HepG2 (cell line): ENCODE results near the gene RHD. TPM values are rescaled to one million over a fixed set of nuclear protein-coding genes. Genes with fewer than 3 reads are reported as not detected.
A peak's percentile ranks its signal among the peaks of the same experiment; 100 is the strongest.

Source experiments
- AGO2 ChIP-seq: fragments of 200-400 bp; formaldehyde crosslinking; optimal IDR thresholded peaks from 2 replicates; pipeline ENCODE3; 2017; ENCODE audit warnings: mild to moderate bottlenecking, low read depth, low read length, moderate library complexity
- ASH2L ChIP-seq: fragments of 300-600, 200-600 bp; sonication (generic); IDR thresholded peaks from 2 replicates; pipeline ENCODE4 v1.7.0; 2017; ENCODE audit warnings: low read depth, mild to moderate bottlenecking, moderate library complexity, mixed read lengths, low read length; ENCODE audit not compliant: insufficient read length
- FOXK2 ChIP-seq: fragments of 450-650 bp; IDR thresholded peaks from 2 replicates; pipeline ENCODE4 v1.6.1; 2016
- MAFK ChIP-seq, 2 experiments: IDR thresholded peaks in 1 of 2; conservative IDR thresholded peaks in 1 of 2; 2 replicates each; pipeline ENCODE4 v1.6.1; 2011; ENCODE audit warnings: improper control_type of control experiment in 2 of 2, low read length in 2 of 2
- MTA1 ChIP-seq: sonication (generic); formaldehyde crosslinking; IDR thresholded peaks from 2 replicates; pipeline ENCODE4 v1.4.0; 2020; ENCODE audit warnings: missing genetic modification reagents, mild to moderate bottlenecking, borderline replicate concordance
- NFATC3 ChIP-seq: sonication (generic); formaldehyde crosslinking; IDR thresholded peaks from 2 replicates; pipeline ENCODE4 v1.5.1; 2020; ENCODE audit warnings: mild to moderate bottlenecking, missing genetic modification reagents
- PITX1 ChIP-seq: sonication (generic); formaldehyde crosslinking; IDR thresholded peaks from 2 replicates; pipeline ENCODE4 v1.5.1; 2020; ENCODE audit warnings: mild to moderate bottlenecking, missing genetic modification reagents
- RARG ChIP-seq: sonication (generic); formaldehyde crosslinking; IDR thresholded peaks from 2 replicates; pipeline ENCODE4 v1.4.0; 2020; ENCODE audit warnings: low read depth, mild to moderate bottlenecking, missing genetic modification reagents
- REPIN1 ChIP-seq: sonication (generic); formaldehyde crosslinking; IDR thresholded peaks from 2 replicates; pipeline ENCODE4 v1.8.0; 2022; ENCODE audit warnings: missing genetic modification reagents, low read depth, mild to moderate bottlenecking, borderline replicate concordance
- SALL2 ChIP-seq: sonication (generic); formaldehyde crosslinking; IDR thresholded peaks from 2 replicates; pipeline ENCODE4 v1.8.1; 2023; ENCODE audit warnings: mild to moderate bottlenecking, missing genetic modification reagents, inconsistent platforms
- THAP11 ChIP-seq: IDR thresholded peaks from 2 replicates; pipeline ENCODE4 v1.6.1; 2016; ENCODE audit warnings: missing biosample characterization, missing genetic modification reagents
- ZHX1 ChIP-seq: sonication (generic); formaldehyde crosslinking; IDR thresholded peaks from 2 replicates; pipeline ENCODE4 v1.8.1; 2022; ENCODE audit warnings: low read depth, mild to moderate bottlenecking, missing genetic modification reagents
- polyA plus RNA-seq, 8 experiments: library from polyadenylated mRNA; depleted of rRNA in 3 of 8; stranded (reverse) in 7 of 8; unstranded in 1 of 8; fragments of >200 nt; fragmentation: Illumina TruSeq in 4 of 8; extraction: Trizol in 4 of 8; gene quantifications; 2 replicates each; pipeline versions ENCODE4 v1.2.1 to v1.2.3, GENCODE V29; 2011 to 2016; ENCODE audit warnings: low read depth in 4 of 8, missing spikeins in 1 of 8, mixed read lengths in 1 of 8; ENCODE audit not compliant: insufficient read depth in 1 of 8
- total RNA-seq, 5 experiments: library from RNA; depleted of rRNA; stranded (reverse); fragments of >200 nt; fragmentation: Illumina TruSeq; extraction: Trizol; gene quantifications; 2 replicates each; pipeline ENCODE4 v1.2.3, GENCODE V29; 2016; ENCODE audit warnings: low read depth in 1 of 5
- TF ChIP-seq, protein P1 (sequence below): sonication (generic); formaldehyde crosslinking; IDR thresholded peaks from 2 replicates; pipeline ENCODE4 v1.5.1; 2020; ENCODE audit warnings: missing genetic modification reagents, mild to moderate bottlenecking, borderline replicate concordance
- TF ChIP-seq, protein P2 (sequence below): IDR thresholded peaks from 2 replicates; pipeline ENCODE4 v1.6.1; 2012; ENCODE audit warnings: low read length, improper control_type of control experiment
- TF ChIP-seq, protein P3 (sequence below): sonication (generic); formaldehyde crosslinking; IDR thresholded peaks from 2 replicates; pipeline ENCODE4 v1.5.1; 2020; ENCODE audit warnings: mild to moderate bottlenecking, moderate library complexity, missing genetic modification reagents

The RHD gene
- total and polyA plus RNA-seq, 2 of the 13 experiments (the other 11 are each of a cell fraction or from before 2014, with no cell fraction given) = not detected

- TF ChIP-seq MAFK (conservative IDR thresholded peaks at IDR 0.05 in 1 of 2, IDR thresholded peaks at IDR 0.05 in 1 of 2; ENCODE audit: low read length in 2 of 2) = no peak
- TF ChIP-seq FOXK2 = peak; percentile 100
- TF ChIP-seq, protein P1, sequence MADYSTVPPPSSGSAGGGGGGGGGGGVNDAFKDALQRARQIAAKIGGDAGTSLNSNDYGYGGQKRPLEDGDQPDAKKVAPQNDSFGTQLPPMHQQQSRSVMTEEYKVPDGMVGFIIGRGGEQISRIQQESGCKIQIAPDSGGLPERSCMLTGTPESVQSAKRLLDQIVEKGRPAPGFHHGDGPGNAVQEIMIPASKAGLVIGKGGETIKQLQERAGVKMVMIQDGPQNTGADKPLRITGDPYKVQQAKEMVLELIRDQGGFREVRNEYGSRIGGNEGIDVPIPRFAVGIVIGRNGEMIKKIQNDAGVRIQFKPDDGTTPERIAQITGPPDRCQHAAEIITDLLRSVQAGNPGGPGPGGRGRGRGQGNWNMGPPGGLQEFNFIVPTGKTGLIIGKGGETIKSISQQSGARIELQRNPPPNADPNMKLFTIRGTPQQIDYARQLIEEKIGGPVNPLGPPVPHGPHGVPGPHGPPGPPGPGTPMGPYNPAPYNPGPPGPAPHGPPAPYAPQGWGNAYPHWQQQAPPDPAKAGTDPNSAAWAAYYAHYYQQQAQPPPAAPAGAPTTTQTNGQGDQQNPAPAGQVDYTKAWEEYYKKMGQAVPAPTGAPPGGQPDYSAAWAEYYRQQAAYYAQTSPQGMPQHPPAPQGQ (CRISPR knock-in tag) = no peak
- TF ChIP-seq, protein P2, sequence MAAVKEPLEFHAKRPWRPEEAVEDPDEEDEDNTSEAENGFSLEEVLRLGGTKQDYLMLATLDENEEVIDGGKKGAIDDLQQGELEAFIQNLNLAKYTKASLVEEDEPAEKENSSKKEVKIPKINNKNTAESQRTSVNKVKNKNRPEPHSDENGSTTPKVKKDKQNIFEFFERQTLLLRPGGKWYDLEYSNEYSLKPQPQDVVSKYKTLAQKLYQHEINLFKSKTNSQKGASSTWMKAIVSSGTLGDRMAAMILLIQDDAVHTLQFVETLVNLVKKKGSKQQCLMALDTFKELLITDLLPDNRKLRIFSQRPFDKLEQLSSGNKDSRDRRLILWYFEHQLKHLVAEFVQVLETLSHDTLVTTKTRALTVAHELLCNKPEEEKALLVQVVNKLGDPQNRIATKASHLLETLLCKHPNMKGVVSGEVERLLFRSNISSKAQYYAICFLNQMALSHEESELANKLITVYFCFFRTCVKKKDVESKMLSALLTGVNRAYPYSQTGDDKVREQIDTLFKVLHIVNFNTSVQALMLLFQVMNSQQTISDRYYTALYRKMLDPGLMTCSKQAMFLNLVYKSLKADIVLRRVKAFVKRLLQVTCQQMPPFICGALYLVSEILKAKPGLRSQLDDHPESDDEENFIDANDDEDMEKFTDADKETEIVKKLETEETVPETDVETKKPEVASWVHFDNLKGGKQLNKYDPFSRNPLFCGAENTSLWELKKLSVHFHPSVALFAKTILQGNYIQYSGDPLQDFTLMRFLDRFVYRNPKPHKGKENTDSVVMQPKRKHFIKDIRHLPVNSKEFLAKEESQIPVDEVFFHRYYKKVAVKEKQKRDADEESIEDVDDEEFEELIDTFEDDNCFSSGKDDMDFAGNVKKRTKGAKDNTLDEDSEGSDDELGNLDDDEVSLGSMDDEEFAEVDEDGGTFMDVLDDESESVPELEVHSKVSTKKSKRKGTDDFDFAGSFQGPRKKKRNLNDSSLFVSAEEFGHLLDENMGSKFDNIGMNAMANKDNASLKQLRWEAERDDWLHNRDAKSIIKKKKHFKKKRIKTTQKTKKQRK = no peak
- peak; percentile 72; the same call in 1 of the 2 replicates for TF ChIP-seq PITX1 (CRISPR knock-in tag)
- TF ChIP-seq NFATC3 (CRISPR knock-in tag) = no peak
- peak; percentile 42; the same call in 1 of the 2 replicates for TF ChIP-seq SALL2
- peak; percentile 54 for TF ChIP-seq AGO2
- peak; percentile 85 for TF ChIP-seq THAP11 (CRISPR knock-in tag)
- TF ChIP-seq ZHX1 (CRISPR knock-in tag) = 0 out of 2 replicates have a peak, but pooled peaks have one; percentile 17
- TF ChIP-seq ASH2L = peak; percentile 72
- TF ChIP-seq, protein P3, sequence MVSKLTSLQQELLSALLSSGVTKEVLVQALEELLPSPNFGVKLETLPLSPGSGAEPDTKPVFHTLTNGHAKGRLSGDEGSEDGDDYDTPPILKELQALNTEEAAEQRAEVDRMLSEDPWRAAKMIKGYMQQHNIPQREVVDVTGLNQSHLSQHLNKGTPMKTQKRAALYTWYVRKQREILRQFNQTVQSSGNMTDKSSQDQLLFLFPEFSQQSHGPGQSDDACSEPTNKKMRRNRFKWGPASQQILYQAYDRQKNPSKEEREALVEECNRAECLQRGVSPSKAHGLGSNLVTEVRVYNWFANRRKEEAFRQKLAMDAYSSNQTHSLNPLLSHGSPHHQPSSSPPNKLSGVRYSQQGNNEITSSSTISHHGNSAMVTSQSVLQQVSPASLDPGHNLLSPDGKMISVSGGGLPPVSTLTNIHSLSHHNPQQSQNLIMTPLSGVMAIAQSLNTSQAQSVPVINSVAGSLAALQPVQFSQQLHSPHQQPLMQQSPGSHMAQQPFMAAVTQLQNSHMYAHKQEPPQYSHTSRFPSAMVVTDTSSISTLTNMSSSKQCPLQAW = peak; percentile 73
- TF ChIP-seq RARG = 0 out of 2 replicates have a peak, but pooled peaks have one; percentile 46
- no peak; the same call in 1 of the 2 replicates for TF ChIP-seq MTA1 (CRISPR knock-in tag)
- no peak for TF ChIP-seq REPIN1 (CRISPR knock-in tag)
Measured at GRCh38 chr1:25232027-25232865, 40.1 kb upstream of the RHD start, which contains the start of gene SYF2 (continued).
